ENCODE measurements around the gene C11orf68.
"Not testable (repeated sequence)": the region's sequence is repeated elsewhere in the genome, so short reads cannot be mapped to it uniquely, and the experiment has no call there.

Gene C11orf68

GRCh38 chr11:65918211-65919140, at the start of gene C11orf68:
C11orf68 (minus strand) TSS chr11:65919062; CDS start chr11:65919031, 31 bp downstream.
- DNase-seq (ENCODE audit: low read depth), result no peak

GRCh38 chr11:65967329-65967934, 48.6 kb upstream of the C11orf68 start:
- DNase-seq (ENCODE audit: low read depth), result no peak

GRCh38 chr11:65965986-65966762, 47.3 kb upstream of the C11orf68 start:
- no peak for DNase-seq (ENCODE audit: low read depth)

GRCh38 chr11:65964906-65965305, 46.0 kb upstream of the C11orf68 start:
- no peak for DNase-seq (ENCODE audit: low read depth)

- DNase-seq (ENCODE audit: low read depth), result no peak
Measured at GRCh38 chr11:65962141-65962564, 43.3 kb upstream of the C11orf68 start.

- DNase-seq (ENCODE audit: low read depth), result peak; percentile 96
Measured at GRCh38 chr11:65961267-65962140, 42.6 kb upstream of the C11orf68 start, which contains the start of gene SART1. SART1 (plus strand) TSS chr11:65961734; CDS start chr11:65961781, 47 bp downstream.

GRCh38 chr11:65960824-65961266, 42.0 kb upstream of the C11orf68 start:
- DNase-seq (ENCODE audit: low read depth), result no peak

- DNase-seq (ENCODE audit: low read depth), result no peak
Measured at GRCh38 chr11:65958774-65959420, 40.0 kb upstream of the C11orf68 start.

GRCh38 chr11:65958291-65958690, 39.4 kb upstream of the C11orf68 start:
- no peak for DNase-seq (ENCODE audit: low read depth)

GRCh38 chr11:65954771-65955170, 35.9 kb upstream of the C11orf68 start:
- DNase-seq (ENCODE audit: low read depth), result no peak

- no peak for DNase-seq (ENCODE audit: low read depth)
Measured at GRCh38 chr11:65953471-65953870, 34.6 kb upstream of the C11orf68 start.

- DNase-seq (ENCODE audit: low read depth), result no peak
Measured at GRCh38 chr11:65952052-65952521, 33.2 kb upstream of the C11orf68 start.

- not testable (repeated sequence) for DNase-seq (ENCODE audit: low read depth)
Measured at GRCh38 chr11:65951641-65952040, 32.8 kb upstream of the C11orf68 start.

- not testable (repeated sequence) for DNase-seq (ENCODE audit: low read depth)
Measured at GRCh38 chr11:65950711-65951110, 31.8 kb upstream of the C11orf68 start.

GRCh38 chr11:65947603-65948125, 28.8 kb upstream of the C11orf68 start:
- DNase-seq (ENCODE audit: low read depth), result no peak

GRCh38 chr11:65947133-65947532, 28.3 kb upstream of the C11orf68 start:
- no peak for DNase-seq (ENCODE audit: low read depth)

- DNase-seq (ENCODE audit: low read depth), result no peak
Measured at GRCh38 chr11:65946655-65947054, 27.8 kb upstream of the C11orf68 start.

- no peak for DNase-seq (ENCODE audit: low read depth)
Measured at GRCh38 chr11:65945941-65946558, 27.2 kb upstream of the C11orf68 start.

GRCh38 chr11:65945430-65945911, 26.6 kb upstream of the C11orf68 start, which contains the start of gene TSGA10IP:
TSGA10IP (plus strand) TSS chr11:65945480; CDS start chr11:65945676, 196 bp downstream.
- no peak for DNase-seq (ENCODE audit: low read depth)

- no peak for DNase-seq (ENCODE audit: low read depth)
Measured at GRCh38 chr11:65944767-65945166, 25.9 kb upstream of the C11orf68 start.
